Nephron progenitor cell (in vitro differentiated cells): ENCODE results near the gene DNMT3A.

ENCODE experiments used
- DNase-seq: peaks from one replicate; pipeline ENCODE4 v3.0.0; 2021
- H3K27ac Mint-ChIP-seq: 2 replicates; pipeline ENCODE4 v1.8.0; 2021; ENCODE audit warnings: mild to moderate bottlenecking, moderate library complexity, mixed read lengths
- H3K27me3 Mint-ChIP-seq: 2 replicates; pipeline ENCODE4 v1.8.0; 2021; ENCODE audit warnings: mild to moderate bottlenecking, low read depth, mixed read lengths; ENCODE audit not compliant: poor library complexity
- H3K36me3 Mint-ChIP-seq: 2 replicates; pipeline ENCODE4 v1.8.0; 2021; ENCODE audit warnings: low read depth, mixed read lengths
- H3K4me1 Mint-ChIP-seq: 2 replicates; pipeline ENCODE4 v1.8.0; 2021; ENCODE audit warnings: mixed read lengths
- H3K4me3 Mint-ChIP-seq: 2 replicates; pipeline ENCODE4 v1.8.0; 2021; ENCODE audit warnings: mild to moderate bottlenecking, moderate library complexity, mixed read lengths
- H3K9me3 Mint-ChIP-seq: 2 replicates; pipeline ENCODE4 v1.8.0; 2021; ENCODE audit warnings: mild to moderate bottlenecking, moderate library complexity, mixed read lengths
- CTCF ChIP-seq: fragments of 200-600 bp; sonication (generic); IDR thresholded peaks from 2 replicates; pipeline ENCODE4 v1.5.0; 2021; ENCODE audit warnings: antibody characterized with exemption

Gene DNMT3A

GRCh38 chr2:25292408-25292807 is 49.3 kb downstream of the DNMT3A start:
- Mint-ChIP-seq H3K27ac (peak overlapping the region; percentile 84), H3K27me3 (peaks cover 2% of the 10 kb centered on the region), H3K4me1 (peaks cover 31% of the 10 kb centered on the region), H3K9me3 (no peaks in the 10 kb centered on the region), H3K4me3 (no peak overlapping the region), H3K36me3 (no peaks in the 10 kb centered on the region)
- no peak for TF ChIP-seq CTCF
- no peak for DNase-seq

- DNase-seq = no peak
- no peak overlapping the region for H3K4me3 Mint-ChIP-seq
- H3K9me3 Mint-ChIP-seq = no peaks in the 10 kb centered on the region
- H3K36me3 Mint-ChIP-seq = no peaks in the 10 kb centered on the region
- H3K4me1 Mint-ChIP-seq = peaks cover 37% of the 10 kb centered on the region
- no peak overlapping the region for H3K27ac Mint-ChIP-seq
- no peak for TF ChIP-seq CTCF
- H3K27me3 Mint-ChIP-seq = peaks cover 2% of the 10 kb centered on the region
Measured at GRCh38 chr2:25290811-25291495, 50.8 kb downstream of the DNMT3A start.

GRCh38 chr2:25286723-25287483 is 54.8 kb downstream of the DNMT3A start:
- Mint-ChIP-seq H3K9me3 (no peaks in the 10 kb centered on the region), H3K27me3 (no peaks in the 10 kb centered on the region), H3K27ac (peak overlapping the region; percentile 36)

GRCh38 chr2:25286025-25286400 is 55.7 kb downstream of the DNMT3A start:
- H3K27me3 Mint-ChIP-seq = no peaks in the 10 kb centered on the region
- H3K9me3 Mint-ChIP-seq = no peaks in the 10 kb centered on the region
- H3K4me3 Mint-ChIP-seq = no peak overlapping the region
- no peak overlapping the region for H3K27ac Mint-ChIP-seq
- no peak for DNase-seq
- TF ChIP-seq CTCF = no peak
- H3K36me3 Mint-ChIP-seq = no peaks in the 10 kb centered on the region
- H3K4me1 Mint-ChIP-seq = peaks cover 13% of the 10 kb centered on the region

More at GRCh38 chr2:25286723-25287483, 54.8 kb downstream of the DNMT3A start:
- peaks cover 13% of the 10 kb centered on the region for H3K4me1 Mint-ChIP-seq
- H3K4me3 Mint-ChIP-seq = no peak overlapping the region
- H3K36me3 Mint-ChIP-seq = no peaks in the 10 kb centered on the region
- TF ChIP-seq CTCF = no peak
- no peak for DNase-seq

GRCh38 chr2:25285265-25286024 is 56.3 kb downstream of the DNMT3A start:
- Mint-ChIP-seq H3K27ac (no peak overlapping the region), H3K9me3 (no peaks in the 10 kb centered on the region), H3K4me3 (no peak overlapping the region), H3K36me3 (no peaks in the 10 kb centered on the region), H3K27me3 (no peaks in the 10 kb centered on the region), H3K4me1 (peaks cover 16% of the 10 kb centered on the region)
- no peak for DNase-seq
- no peak for TF ChIP-seq CTCF
